ENCODE results near the gene FOXJ3. TPM values are rescaled to one million over a fixed set of nuclear protein-coding genes. Genes with fewer than 3 reads are reported as not detected.

FOXJ3 gene
- total and polyA plus RNA-seq, 2 of the 8 experiments (the other 6 are each of a cell fraction or from before 2014, with no cell fraction given), result 48.6 to 51.9 TPM

- Histone ChIP-seq H3K9ac (replicated peaks in 1 of 4; ENCODE audit: extremely low read depth in 1 of 4, low read depth in 3 of 4, low read length in 3 of 4) (no peak overlapping the region), H3K79me1 (ENCODE audit: low read depth, low read length) (no peaks in the 10 kb centered on the region), H4K91ac (replicated peaks; ENCODE audit: insufficient read length, low read length) (no peak overlapping the region), H3K4me3 (ENCODE audit: extremely low read depth in 1 of 4, insufficient read depth in 2 of 4, low read depth in 3 of 4, low read length in 4 of 4) (no peak overlapping the region), H2BK20ac (ENCODE audit: low read length) (no peak overlapping the region), H2AFZ (ENCODE audit: low read length) (no peak overlapping the region), H4K8ac (ENCODE audit: extremely low read depth, insufficient read depth, low read length) (no peak overlapping the region), H4K5ac (ENCODE audit: insufficient read length, low read depth, low read length) (no peak overlapping the region), H2BK5ac (ENCODE audit: low read depth, low read length) (no peak overlapping the region), H3K27ac (ENCODE audit: low read depth, low read length) (no peak overlapping the region), H3K23ac (ENCODE audit: insufficient read length) (no peak overlapping the region), H3K36me3 (ENCODE audit: control insufficient read depth in 2 of 4, insufficient read depth in 4 of 4, low read length in 3 of 4) (peaks cover 0 to 17% (median 6%) of the 10 kb centered on the region in 4 experiments; a peak in 3 of 8 replicates), H4K20me1 (replicated peaks in 1 of 2; ENCODE audit: control insufficient read depth in 1 of 2, insufficient read depth in 2 of 2, low read length in 2 of 2) (no peaks in the 10 kb centered on the region), H2BK15ac (ENCODE audit: low read length) (no peak overlapping the region), H3K79me2 (ENCODE audit: control insufficient read depth in 1 of 2, insufficient read depth in 2 of 2, low read length in 2 of 2) (no peaks in the 10 kb centered on the region), H3K9me3 (ENCODE audit: insufficient read depth in 2 of 2, low read depth in 1 of 2, low read length in 1 of 2) (no peaks in the 10 kb centered on the region), H3K4me1 (replicated peaks in 1 of 4; ENCODE audit: control insufficient read depth in 3 of 4, insufficient read depth in 4 of 4, low read length in 3 of 4) (no peaks in the 10 kb centered on the region), H3K56ac (replicated peaks; ENCODE audit: insufficient read length, low read depth, low read length) (no peak overlapping the region), H3K4ac (replicated peaks; ENCODE audit: insufficient read length, low read depth, low read length) (no peak overlapping the region), H3K23me2 (ENCODE audit: low read depth, low read length) (no peaks in the 10 kb centered on the region), H2BK120ac (replicated peaks; ENCODE audit: low read depth, low read length) (no peak overlapping the region), H2BK12ac (ENCODE audit: low read depth, low read length) (no peak overlapping the region), H3K27me3 (replicated peaks in 1 of 4; ENCODE audit: control insufficient read depth in 3 of 4, extremely low read depth in 1 of 4, insufficient read depth in 3 of 4, low read length in 3 of 4) (no peaks in the 10 kb centered on the region), H3K4me2 (ENCODE audit: insufficient read depth in 1 of 2, low read depth in 2 of 2, low read length in 2 of 2) (no peak overlapping the region), H3K18ac (ENCODE audit: extremely low read depth, low read length) (no peak overlapping the region), H3K14ac (ENCODE audit: insufficient read length) (no peak overlapping the region), H2AK5ac (ENCODE audit: low read depth, low read length) (no peak overlapping the region)
- WGBS, 2 experiments (ENCODE audit: extremely low coverage in 1 of 2, insufficient coverage in 1 of 2, insufficient read length in 1 of 2, insufficient replicate concordance in 2 of 2, low coverage in 1 of 2, low lambda C conversion rate in 2 of 2, missing lambda C conversion rate in 1 of 2), result 91% methylated on average over 5 of the region's 5 CpGs; no CpG with 5 or more reads in 1 of the 2 experiments
- ChIA-PET POLR2A (ENCODE audit: partially characterized antibody) (no interaction called here), CTCF (ENCODE audit: partially characterized antibody) (interaction anchor here (0.8 kb wide), 1 partner anchor 20 kb away, joined by 3 read pairs; no protein-coding TSS in a partner anchor)
- TF ChIP-seq JUND (IDR thresholded peaks at IDR 0.05; ENCODE audit: low read length) (no peak), CBX5 (IDR thresholded peaks at IDR 0.05; ENCODE audit: low read depth, low read length) (no peak)
- DNase-seq (ENCODE audit: low read depth in 1 of 2, low spot score in 2 of 2) (no peak), FAIRE-seq (no peak)
Observed at GRCh38 chr1:42198251-42198650, 136.8 kb downstream of the FOXJ3 start.

Measured in H1 (cell line).